VCaP (cell line): ENCODE results near the gene CES5A.
"Not testable (repeated sequence)": the region's sequence is repeated elsewhere in the genome, so short reads cannot be mapped to it uniquely, and the experiment has no call there.

ENCODE experiments used
- H3K27ac ChIP-seq: fragments of 450-650 bp; 2 replicates; pipeline ENCODE4 v1.5.1; 2017
- TF ChIP-seq, protein P1 (sequence below): fragments of 450-650 bp; conservative IDR thresholded peaks from 2 replicates; pipeline ENCODE4 v1.5.1; 2017; ENCODE audit warnings: mild to moderate bottlenecking, moderate library complexity

Gene CES5A

DNA sequence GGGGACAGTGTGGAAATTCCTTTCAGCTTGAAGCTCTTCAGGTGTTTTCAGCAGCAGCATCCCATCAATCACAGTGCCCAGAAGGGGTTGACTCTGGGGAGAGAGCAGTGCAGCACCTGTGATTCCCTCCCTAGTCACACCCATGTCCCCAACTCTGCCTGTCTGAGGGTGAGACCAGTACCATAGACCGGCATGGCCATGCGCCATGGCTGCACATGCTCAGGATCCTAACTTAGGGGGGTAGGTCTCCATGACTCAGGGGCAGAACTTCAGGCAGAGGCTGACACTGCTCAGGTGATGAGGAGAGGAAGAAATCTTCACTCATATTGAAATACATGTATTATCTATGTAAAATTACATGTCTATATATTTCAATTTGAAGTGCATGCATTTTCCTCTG is 62.2 kb downstream of the CES5A start:
- TF ChIP-seq, protein P1, sequence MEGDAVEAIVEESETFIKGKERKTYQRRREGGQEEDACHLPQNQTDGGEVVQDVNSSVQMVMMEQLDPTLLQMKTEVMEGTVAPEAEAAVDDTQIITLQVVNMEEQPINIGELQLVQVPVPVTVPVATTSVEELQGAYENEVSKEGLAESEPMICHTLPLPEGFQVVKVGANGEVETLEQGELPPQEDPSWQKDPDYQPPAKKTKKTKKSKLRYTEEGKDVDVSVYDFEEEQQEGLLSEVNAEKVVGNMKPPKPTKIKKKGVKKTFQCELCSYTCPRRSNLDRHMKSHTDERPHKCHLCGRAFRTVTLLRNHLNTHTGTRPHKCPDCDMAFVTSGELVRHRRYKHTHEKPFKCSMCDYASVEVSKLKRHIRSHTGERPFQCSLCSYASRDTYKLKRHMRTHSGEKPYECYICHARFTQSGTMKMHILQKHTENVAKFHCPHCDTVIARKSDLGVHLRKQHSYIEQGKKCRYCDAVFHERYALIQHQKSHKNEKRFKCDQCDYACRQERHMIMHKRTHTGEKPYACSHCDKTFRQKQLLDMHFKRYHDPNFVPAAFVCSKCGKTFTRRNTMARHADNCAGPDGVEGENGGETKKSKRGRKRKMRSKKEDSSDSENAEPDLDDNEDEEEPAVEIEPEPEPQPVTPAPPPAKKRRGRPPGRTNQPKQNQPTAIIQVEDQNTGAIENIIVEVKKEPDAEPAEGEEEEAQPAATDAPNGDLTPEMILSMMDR: no peak
- no peak overlapping the region for H3K27ac ChIP-seq

DNA sequence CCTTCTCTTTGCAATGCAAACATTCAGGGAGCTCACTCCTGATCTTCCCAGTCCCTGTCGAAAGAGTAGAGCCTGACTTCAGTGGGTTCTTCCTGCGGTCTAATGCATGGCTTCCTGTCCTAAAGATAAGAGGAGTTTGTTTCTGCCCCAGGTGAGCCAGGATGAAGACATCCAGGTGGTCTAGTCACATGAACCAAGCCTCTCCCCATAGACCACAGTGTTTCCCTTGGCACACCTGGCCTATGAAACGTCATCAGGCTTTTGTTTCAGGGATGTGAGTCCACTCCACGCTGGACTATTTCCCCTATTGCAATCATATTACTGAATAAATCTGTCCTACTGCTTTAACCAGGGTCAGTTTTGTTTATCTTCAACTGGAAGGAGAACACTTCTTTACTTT is 63.4 kb downstream of the CES5A start:
- TF ChIP-seq, protein P1: no peak
- no peak overlapping the region for H3K27ac ChIP-seq

DNA sequence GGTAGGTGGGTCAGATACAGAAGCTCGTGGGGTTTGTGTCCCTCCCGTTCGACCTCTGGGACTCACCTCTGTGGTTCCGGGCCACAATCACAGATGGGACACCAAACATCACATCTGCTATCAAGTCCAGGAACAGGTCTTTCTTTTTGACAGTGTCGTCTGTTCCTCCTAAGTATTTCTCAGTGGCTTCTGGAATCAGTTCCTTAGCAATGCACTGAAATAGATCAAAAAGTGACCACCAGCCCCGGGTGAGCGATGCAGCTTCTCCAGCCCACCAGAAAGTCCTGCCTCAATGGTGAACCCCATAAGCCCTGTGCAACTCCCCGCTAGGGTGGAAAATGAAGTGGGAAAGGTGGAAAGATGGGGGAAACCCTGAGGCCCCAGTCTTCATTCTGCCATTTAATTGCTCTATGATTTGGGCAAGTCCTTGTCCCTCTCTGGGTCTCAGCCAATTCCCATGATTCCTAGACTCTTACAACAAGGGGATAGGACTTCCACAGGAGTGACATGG is 64.7 kb downstream of the CES5A start:
- TF ChIP-seq, protein P1: no peak
- no peak overlapping the region for H3K27ac ChIP-seq

DNA sequence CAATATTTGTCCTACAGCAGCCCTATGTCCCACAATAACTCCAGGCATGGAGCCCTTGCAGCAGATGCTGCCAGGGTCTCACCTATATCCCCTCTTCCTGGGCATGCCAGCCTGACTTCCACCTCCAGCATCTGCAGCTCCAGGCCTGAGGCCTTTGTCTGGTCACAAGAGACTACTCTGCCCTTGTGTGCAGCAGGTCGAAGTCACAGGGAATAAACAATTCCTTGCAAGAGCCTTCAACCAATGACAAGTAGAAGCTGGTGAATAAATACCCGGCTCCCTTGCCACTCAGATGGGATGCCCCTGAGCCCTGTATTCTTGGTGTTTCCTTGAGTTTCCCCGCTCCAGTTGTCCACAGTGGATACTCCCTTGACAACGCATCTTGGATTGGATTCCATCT is 65.3 kb downstream of the CES5A start:
- no peak overlapping the region for H3K27ac ChIP-seq
- TF ChIP-seq, protein P1: no peak

DNA sequence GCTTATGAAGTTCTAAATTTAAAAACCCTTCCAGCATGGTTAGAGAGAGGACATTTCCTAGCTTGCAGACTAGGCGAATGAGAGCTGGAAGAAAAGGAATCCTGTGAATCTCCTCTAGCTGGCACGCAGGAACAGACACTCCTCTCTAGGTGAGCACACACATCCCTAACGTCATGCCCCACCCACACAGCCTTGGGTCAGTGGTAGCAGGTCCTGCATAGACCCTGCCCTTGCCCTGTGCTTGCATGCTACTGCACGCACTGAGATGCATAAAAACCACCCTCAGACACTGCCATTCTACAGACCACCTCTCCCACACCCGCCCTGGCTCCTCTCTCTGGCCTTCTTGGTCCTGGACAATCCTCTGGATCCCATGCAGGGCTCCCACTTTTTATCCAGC is 65.8 kb downstream of the CES5A start:
- TF ChIP-seq, protein P1: no peak
- no peak overlapping the region for H3K27ac ChIP-seq

DNA sequence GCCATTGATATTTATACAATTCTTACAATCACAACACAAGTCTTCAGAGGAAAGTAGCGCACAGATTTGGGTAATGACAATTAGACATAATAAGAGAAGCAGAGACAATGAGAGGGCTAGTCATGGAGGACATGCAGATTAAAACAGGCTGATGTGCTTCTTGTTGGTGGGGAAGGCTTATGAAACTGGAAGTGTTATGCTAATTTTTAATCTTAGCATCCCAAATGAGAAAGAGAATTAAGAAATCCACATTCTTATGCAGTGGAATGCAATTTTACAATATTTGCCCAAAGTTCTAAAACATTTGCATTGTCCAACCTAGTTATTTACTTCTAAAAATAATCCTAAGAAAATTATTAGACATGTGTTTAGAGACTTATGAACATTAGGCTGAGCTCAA is 66.9 kb downstream of the CES5A start:
- not testable (repeated sequence) for H3K27ac ChIP-seq

DNA sequence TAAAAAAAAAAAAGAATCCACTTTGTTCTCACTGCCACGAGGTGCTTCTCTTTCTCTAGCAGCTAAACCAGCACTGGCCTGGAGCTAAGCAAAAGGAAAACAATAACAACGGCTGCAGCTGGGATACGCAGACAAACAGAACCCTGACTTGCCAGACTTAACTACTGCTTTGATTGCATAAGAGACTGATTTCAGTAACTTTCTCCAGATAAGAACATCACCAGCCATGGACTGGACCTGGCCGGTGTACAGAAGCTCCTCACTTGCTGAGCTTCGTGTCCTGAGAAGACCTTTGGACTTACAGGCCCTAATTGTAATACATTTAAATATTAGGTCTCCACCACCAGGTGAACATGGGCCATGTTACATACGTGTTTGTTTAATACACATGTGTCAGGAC is 70.1 kb downstream of the CES5A start:
- H3K27ac ChIP-seq: not testable (repeated sequence)

DNA sequence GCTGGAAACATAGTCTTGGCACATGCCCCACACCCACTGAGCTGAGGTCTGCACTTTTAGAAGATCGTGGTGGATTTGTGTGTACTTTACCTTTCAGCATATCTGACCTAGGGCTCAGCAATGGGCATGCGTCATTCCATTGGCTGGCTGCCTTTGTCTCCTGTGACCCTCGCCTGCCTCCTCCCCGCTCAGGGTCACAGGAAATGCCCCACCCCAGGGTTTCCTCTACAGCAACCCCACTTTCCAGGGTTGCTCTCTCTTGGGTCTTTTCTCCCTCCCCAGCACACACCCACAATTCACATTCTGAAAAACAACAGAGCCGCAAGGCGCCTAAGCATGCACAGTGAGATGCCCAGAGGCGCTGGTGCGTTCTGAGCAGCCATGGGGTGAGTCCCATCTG is 71.5 kb downstream of the CES5A start:
- H3K27ac ChIP-seq: not testable (repeated sequence)
